PC-9 (cell line): ENCODE results near the gene TGFBI. TPM values are rescaled to one million over a fixed set of nuclear protein-coding genes. Genes with fewer than 3 reads are reported as not detected.

ENCODE experiments used
- BruUV-seq: library from RNA; stranded (reverse); fragments of 400-500 nt; replicated peaks from 2 replicates; lab custom pipeline; 2021; lab: Mats Ljungman, UMichigan
- CTCF ChIA-PET: fragments of 300-600 bp; sonication (Branson Sonifier 250); formaldehyde crosslinking; loops from one replicate; lab custom pipeline; 2022; ENCODE audit warnings: antibody characterized with exemption; lab: Charles Lee
- POLR2A ChIA-PET: fragments of 300-600 bp; sonication (Branson Sonifier 250); formaldehyde crosslinking; loops from one replicate; lab custom pipeline; 2022; ENCODE audit warnings: antibody characterized with exemption; ENCODE audit not compliant: unreplicated experiment; lab: Charles Lee
- DNase-seq, 2 experiments: peaks; one replicate each; pipeline versions ENCODE4 v3.0.0 to v3.0.0-alpha.2; 2015 to 2022; ENCODE audit warnings: mixed read lengths in 1 of 2
- H2AFZ ChIP-seq: fragments of 200-600 bp; sonication (generic); 2 replicates; pipeline ENCODE4 v1.8.1; 2017; ENCODE audit warnings: antibody characterized with exemption
- H3F3A ChIP-seq: fragments of 200-600 bp; sonication (generic); 2 replicates; pipeline ENCODE4 v1.8.1; 2017; ENCODE audit warnings: antibody characterized with exemption, mild to moderate bottlenecking, low read depth; ENCODE audit not compliant: insufficient read depth
- H3K27ac ChIP-seq: fragments of 200-600 bp; sonication (generic); 2 replicates; pipeline ENCODE4 v1.6.1; 2016; ENCODE audit warnings: mixed run types
- H3K27me3 ChIP-seq: fragments of 200-600 bp; sonication (generic); 2 replicates; pipeline ENCODE4 v1.6.1; 2016; ENCODE audit warnings: low read depth, mixed run types; ENCODE audit not compliant: insufficient read depth
- H3K36me3 ChIP-seq: fragments of 200-600 bp; sonication (generic); 2 replicates; pipeline ENCODE4 v1.6.1; 2016; ENCODE audit warnings: low read depth, mixed run types
- H3K4me1 ChIP-seq: fragments of 200-600 bp; sonication (generic); replicated peaks from 2 replicates; pipeline ENCODE4 v1.6.1; 2016; ENCODE audit warnings: mixed run types; ENCODE audit not compliant: insufficient read depth
- H3K4me2 ChIP-seq: fragments of 200-600 bp; sonication (generic); 2 replicates; pipeline ENCODE4 v1.6.1; 2017; ENCODE audit warnings: mixed run types
- H3K4me3 ChIP-seq: fragments of 200-600 bp; sonication (generic); 2 replicates; pipeline ENCODE4 v1.6.1; 2016; ENCODE audit warnings: mixed run types
- H3K79me2 ChIP-seq: fragments of 200-600 bp; sonication (generic); 2 replicates; pipeline ENCODE4 v1.6.1; 2017; ENCODE audit warnings: low read depth, mixed run types
- H3K9me2 ChIP-seq: fragments of 200-600 bp; sonication (generic); 2 replicates; pipeline ENCODE4 v1.8.1; 2017; ENCODE audit warnings: mild to moderate bottlenecking; ENCODE audit not compliant: insufficient read depth
- H3K9me3 ChIP-seq: fragments of 200-600 bp; sonication (generic); 2 replicates; pipeline ENCODE4 v1.8.1; 2016; ENCODE audit warnings: low read depth; ENCODE audit not compliant: insufficient read depth
- H4K20me1 ChIP-seq: fragments of 200-600 bp; sonication (generic); 2 replicates; pipeline ENCODE4 v1.8.1; 2017; ENCODE audit not compliant: insufficient read depth
- CTCF ChIP-seq: fragments of 200-600 bp; sonication (generic); conservative IDR thresholded peaks from 2 replicates; pipeline ENCODE4 v1.6.1; 2017; ENCODE audit warnings: mixed run types, antibody characterized with exemption, mild to moderate bottlenecking, moderate library complexity
- EZH2 ChIP-seq: fragments of 200-600 bp; sonication (generic); IDR thresholded peaks from 2 replicates; pipeline ENCODE4 v1.8.0; 2017; ENCODE audit warnings: antibody characterized with exemption, low read depth
- intact Hi-C: fragments of 100-400 bp; cut with micrococcal nuclease; formaldehyde crosslinking; loops from one replicate; pipeline ENCODE4 v1.10.0; 2022; ENCODE audit not compliant: unreplicated experiment
- total RNA-seq: library from RNA; stranded (reverse); gene quantifications from 2 replicates; pipeline ENCODE4 v1.2.3, GENCODE V29; 2021

Gene TGFBI
- total RNA-seq, 1 experiment from 2014 or later, result 437 TPM

GRCh38 chr5:136062366-136063274 is 33.8 kb downstream of the TGFBI start:
- POLR2A ChIA-PET, result no interaction called here
- BruUV-seq, result no TSS peak

GRCh38 chr5:136063778-136064465 is 35.1 kb downstream of the TGFBI start:
- CTCF ChIA-PET, result interaction anchor here (0.6 to 1.1 kb wide), 2 partner anchors 76 to 119 kb away, joined by 4 read pairs; no protein-coding TSS in a partner anchor
- TF ChIP-seq EZH2 (no peak), CTCF (no peak)
- Histone ChIP-seq H3K9me2 (no peaks in the 10 kb centered on the region), H3K27me3 (no peaks in the 10 kb centered on the region), H3K9me3 (no peaks in the 10 kb centered on the region), H3K79me2 (no peaks in the 10 kb centered on the region), H3K36me3 (peaks cover 14% of the 10 kb centered on the region; the same call in 1 of the 2 replicates), H3K4me2 (no peak overlapping the region), H4K20me1 (no peaks in the 10 kb centered on the region), H2AFZ (no peak overlapping the region), H3F3A (peaks cover 2% of the 10 kb centered on the region; the same call in 1 of the 2 replicates), H3K4me3 (no peak overlapping the region), H3K27ac (no peak overlapping the region), H3K4me1 (0 out of 2 replicates have a peak, but pooled peaks cover 2% of the 10 kb centered on the region)
- POLR2A ChIA-PET, result no interaction called here
- BruUV-seq, result no TSS peak
- DNase-seq, result no peak
- intact Hi-C loops, result no loop called here

More at GRCh38 chr5:136062366-136063274, 33.8 kb downstream of the TGFBI start:
- Histone ChIP-seq H3K27me3 (no peaks in the 10 kb centered on the region), H3K79me2 (no peaks in the 10 kb centered on the region), H3K4me3 (no peak overlapping the region), H4K20me1 (no peaks in the 10 kb centered on the region), H3F3A (peaks cover 13% of the 10 kb centered on the region; the same call in 1 of the 2 replicates), H3K4me1 (peaks cover 13% of the 10 kb centered on the region), H3K9me2 (no peaks in the 10 kb centered on the region), H3K27ac (no peak overlapping the region), H3K4me2 (no peak overlapping the region), H3K36me3 (peaks cover 14% of the 10 kb centered on the region; the same call in 1 of the 2 replicates), H3K9me3 (no peaks in the 10 kb centered on the region), H2AFZ (no peak overlapping the region)
- DNase-seq, result peak; percentile 26 to 51
- peak; percentile 74 for TF ChIP-seq CTCF
- no peak for TF ChIP-seq EZH2
- intact Hi-C loops, result loop anchor here (1.0 kb wide), 3 partner anchors 85 to 175 kb away; no protein-coding TSS in a partner anchor
- CTCF ChIA-PET, result interaction anchor here (1.1 kb wide), 1 partner anchor 117 kb away, joined by 4 read pairs; no protein-coding TSS in a partner anchor

GRCh38 chr5:136064510-136064909 is 35.7 kb downstream of the TGFBI start:
- Histone ChIP-seq H4K20me1 (no peaks in the 10 kb centered on the region), H3K79me2 (no peaks in the 10 kb centered on the region), H3F3A (no peaks in the 10 kb centered on the region), H3K9me2 (no peaks in the 10 kb centered on the region), H3K4me3 (no peak overlapping the region), H3K27ac (no peak overlapping the region), H3K4me2 (no peak overlapping the region), H3K4me1 (no peaks in the 10 kb centered on the region), H2AFZ (no peak overlapping the region), H3K9me3 (no peaks in the 10 kb centered on the region), H3K36me3 (peaks cover 13% of the 10 kb centered on the region; the same call in 1 of the 2 replicates), H3K27me3 (no peaks in the 10 kb centered on the region)
- no TSS peak for BruUV-seq
- intact Hi-C loops, result no loop called here
- no peak for DNase-seq
- TF ChIP-seq CTCF (no peak), EZH2 (no peak)
- ChIA-PET CTCF (no interaction called here), POLR2A (no interaction called here)
